ENCODE measurements around the gene ITSN1. TPM values are rescaled to one million over a fixed set of nuclear protein-coding genes. Genes with fewer than 3 reads are reported as not detected.
A peak's percentile ranks its signal among the peaks of the same experiment; 100 is the strongest.

ITSN1 gene
- total and polyA plus RNA-seq, 2 donors from 2014 or later = 8.1 to 42.5 TPM

- Histone ChIP-seq H3K9ac (ENCODE audit: low read length in 3 of 3) (no peak overlapping the region), H3K36me3 (ENCODE audit: control insufficient read depth in 2 of 3, insufficient read depth in 3 of 3, low read length in 3 of 3) (peaks cover 0 to 5% (median 0%) of the 10 kb centered on the region in 3 donors), H3K27me3 (ENCODE audit: control insufficient read depth, insufficient read depth, low read length) (no peaks in the 10 kb centered on the region), H3K4me3 (ENCODE audit: low read length in 3 of 3) (no peak overlapping the region), H3K4me1 (ENCODE audit: control insufficient read depth in 2 of 3, insufficient read depth in 2 of 3, low read depth in 1 of 3, low read length in 3 of 3) (no peaks in the 10 kb centered on the region), H3K9me3 (ENCODE audit: control insufficient read depth in 2 of 3, insufficient read depth in 1 of 3, low read length in 3 of 3) (no peaks in the 10 kb centered on the region), H3K27ac (ENCODE audit: low read depth in 2 of 2, low read length in 2 of 2) (no peak overlapping the region)
- TF ChIP-seq CTCF (IDR thresholded peaks at IDR 0.05; ENCODE audit: borderline replicate concordance, extremely low read depth, insufficient read depth) = no peak
- FAIRE-seq = no peak
- intact Hi-C loops (cut with DNase I) = no loop called here
- no peak for DNase-seq
Observed at GRCh38 chr21:33802481-33802880, 160.2 kb downstream of the ITSN1 start.

GRCh38 chr21:33808715-33809367 lies 166.5 kb downstream of the ITSN1 start:
- DNase-seq (no peak), FAIRE-seq (no peak)
- Histone ChIP-seq H3K4me1 (ENCODE audit: control insufficient read depth in 2 of 3, insufficient read depth in 2 of 3, low read depth in 1 of 3, low read length in 3 of 3) (peaks cover 0 to 8% (median 5%) of the 10 kb centered on the region in 3 donors), H3K4me3 (ENCODE audit: low read length in 3 of 3) (no peak overlapping the region), H3K27me3 (ENCODE audit: control insufficient read depth, insufficient read depth, low read length) (no peaks in the 10 kb centered on the region), H3K9me3 (ENCODE audit: control insufficient read depth in 2 of 3, insufficient read depth in 1 of 3, low read length in 3 of 3) (no peaks in the 10 kb centered on the region), H3K27ac (ENCODE audit: low read depth in 2 of 2, low read length in 2 of 2) (no peak overlapping the region), H3K9ac (ENCODE audit: low read length in 3 of 3) (no peak overlapping the region), H3K36me3 (ENCODE audit: control insufficient read depth in 2 of 3, insufficient read depth in 3 of 3, low read length in 3 of 3) (no peaks in the 10 kb centered on the region)
- intact Hi-C loops (cut with DNase I) = no loop called here
- no peak for TF ChIP-seq CTCF (IDR thresholded peaks at IDR 0.05; ENCODE audit: borderline replicate concordance, extremely low read depth, insufficient read depth)

- peak overlapping the region in 1 of 2 donors; percentile 3 for H3K27ac ChIP-seq (ENCODE audit: low read depth in 2 of 2, low read length in 2 of 2)
- intact Hi-C loops (cut with DNase I) = no loop called here
- no peak overlapping the region for H3K9ac ChIP-seq (ENCODE audit: low read length in 3 of 3)
- no peak for TF ChIP-seq CTCF (IDR thresholded peaks at IDR 0.05; ENCODE audit: borderline replicate concordance, extremely low read depth, insufficient read depth)
- H3K4me1 ChIP-seq (ENCODE audit: control insufficient read depth in 2 of 3, insufficient read depth in 2 of 3, low read depth in 1 of 3, low read length in 3 of 3) = peaks cover 0 to 8% (median 5%) of the 10 kb centered on the region in 3 donors
- H3K27me3 ChIP-seq (ENCODE audit: control insufficient read depth, insufficient read depth, low read length) = no peaks in the 10 kb centered on the region
- no peaks in the 10 kb centered on the region for H3K9me3 ChIP-seq (ENCODE audit: control insufficient read depth in 2 of 3, insufficient read depth in 1 of 3, low read length in 3 of 3)
- no peak overlapping the region for H3K4me3 ChIP-seq (ENCODE audit: low read length in 3 of 3)
- FAIRE-seq (no peak), DNase-seq (no peak)
- H3K36me3 ChIP-seq (ENCODE audit: control insufficient read depth in 2 of 3, insufficient read depth in 3 of 3, low read length in 3 of 3) = peaks cover 0 to 8% (median 0%) of the 10 kb centered on the region in 3 donors
Observed at GRCh38 chr21:33810766-33811165, 168.5 kb downstream of the ITSN1 start.
